Keratinocyte (primary cell): ENCODE results near the gene RASA3.
"Not testable (repeated sequence)": the region's sequence is repeated elsewhere in the genome, so short reads cannot be mapped to it uniquely, and the experiment has no call there.

ENCODE experiments used
- CTCF ChIP-seq, 3 experiments: IDR thresholded peaks in 1 of 3; conservative IDR thresholded peaks in 1 of 3; optimal IDR thresholded peaks in 1 of 3; 2 replicates in 2 of 3; 3 replicates in 1 of 3; pipeline versions ENCODE3 to v1.5.1; 2011; ENCODE audit warnings: low read length in 3 of 3, mild to moderate bottlenecking in 3 of 3, moderate library complexity in 2 of 3, control low read depth in 1 of 3, inconsistent platforms in 1 of 3; ENCODE audit not compliant: insufficient read depth in 2 of 3; ENCODE audit errors: extremely low read depth in 1 of 3
- EZH2 ChIP-seq: IDR thresholded peaks from one replicate; pipeline ENCODE4 v1.6.1; 2012; ENCODE audit warnings: inconsistent platforms, mild to moderate bottlenecking, low read length, moderate library complexity

GRCh38 chr13:114113395-114113794 lies 19.0 kb downstream of the RASA3 start:
- not testable (repeated sequence) for TF ChIP-seq CTCF (optimal IDR thresholded peaks at IDR 0.05 in 1 of 3, IDR thresholded peaks at IDR 0.05 in 1 of 3, conservative IDR thresholded peaks at IDR 0.05 in 1 of 3; ENCODE audit: extremely low read depth in 1 of 3, insufficient read depth in 2 of 3, low read length in 3 of 3); EZH2
